Measurements from ENCODE around the gene URI1.
"Not testable (repeated sequence)": the region's sequence is repeated elsewhere in the genome, so short reads cannot be mapped to it uniquely, and the experiment has no call there.

Gene URI1

GRCh38 chr19:30026933-30027332 lies 84.9 kb downstream of the URI1 start:
- DNase-seq: no peak

GRCh38 chr19:30028118-30028991 lies 86.3 kb downstream of the URI1 start:
- no peak for DNase-seq

- DNase-seq: no peak
These were observed 86.9 kb downstream of the URI1 start for GRCh38 chr19:30028992-30029343.

- no peak for DNase-seq
These were observed 87.9 kb downstream of the URI1 start for GRCh38 chr19:30029721-30030510.

GRCh38 chr19:30034321-30034720 lies 92.3 kb downstream of the URI1 start:
- DNase-seq: no peak

GRCh38 chr19:30036154-30037129 lies 94.4 kb downstream of the URI1 start:
- no peak for DNase-seq

- no peak for DNase-seq
These were observed 95.8 kb downstream of the URI1 start for GRCh38 chr19:30037835-30038234.

- DNase-seq: not testable (repeated sequence)
These were observed 99.9 kb downstream of the URI1 start for GRCh38 chr19:30041931-30042330.

- not testable (repeated sequence) for DNase-seq
These were observed 101.0 kb downstream of the URI1 start for GRCh38 chr19:30043008-30043407.

GRCh38 chr19:30044273-30045248 lies 102.5 kb downstream of the URI1 start:
- DNase-seq: no peak

GRCh38 chr19:30046522-30046921 lies 104.5 kb downstream of the URI1 start:
- DNase-seq: peak; percentile 43

- DNase-seq: no peak
These were observed 105.4 kb downstream of the URI1 start for GRCh38 chr19:30047432-30047831.

- DNase-seq: peak; percentile 61
These were observed 107.2 kb downstream of the URI1 start for GRCh38 chr19:30049226-30049625.

GRCh38 chr19:30049846-30050667 lies 108.0 kb downstream of the URI1 start:
- DNase-seq: peak; percentile 40

GRCh38 chr19:30052122-30053075 lies 110.4 kb downstream of the URI1 start:
- no peak for DNase-seq

- no peak for DNase-seq
These were observed 111.5 kb downstream of the URI1 start for GRCh38 chr19:30053558-30053957.

GRCh38 chr19:30054210-30054609 lies 112.2 kb downstream of the URI1 start:
- DNase-seq: no peak

- DNase-seq: no peak
These were observed 114.5 kb downstream of the URI1 start for GRCh38 chr19:30056580-30056979.

- DNase-seq: no peak
These were observed 117.9 kb downstream of the URI1 start for GRCh38 chr19:30059741-30060457.
